Sciatic nerve (tissue), 2 donors: ENCODE results near the gene RGS12. TPM values are rescaled to one million over a fixed set of nuclear protein-coding genes. Genes with fewer than 3 reads are reported as not detected.

Experiments
- ATAC-seq: fragments of 200-7000 bp; cut with Tn5 transposase; one replicate; pipeline ENCODE4 v1.9.1; 2020; ENCODE audit warnings: mild to moderate bottlenecking, moderate library complexity
- DNase-seq: peaks from one replicate; pipeline ENCODE4 v3.0.0-alpha.2; 2020; ENCODE audit warnings: low spot score
- intact Hi-C: fragments of 100-400 bp; cut with DNase I; formaldehyde crosslinking; loops from one replicate; pipeline ENCODE4 v1.14.2; 2022
- total RNA-seq: library from RNA; stranded (reverse); fragmentation: NEBNext Ultra II Directional; extraction: Animal tissue kit (Norgen Biotek cat#: 25700); gene quantifications from one replicate; pipeline ENCODE4 v1.2.1, GENCODE V29; 2021
- donor health status: DM: no; HTN: no; CAD: no.
- donor health status: DM: no; HTN: no; CAD: no.

The RGS12 gene
- total RNA-seq, 1 donor from 2014 or later: 40.7 TPM

DNA sequence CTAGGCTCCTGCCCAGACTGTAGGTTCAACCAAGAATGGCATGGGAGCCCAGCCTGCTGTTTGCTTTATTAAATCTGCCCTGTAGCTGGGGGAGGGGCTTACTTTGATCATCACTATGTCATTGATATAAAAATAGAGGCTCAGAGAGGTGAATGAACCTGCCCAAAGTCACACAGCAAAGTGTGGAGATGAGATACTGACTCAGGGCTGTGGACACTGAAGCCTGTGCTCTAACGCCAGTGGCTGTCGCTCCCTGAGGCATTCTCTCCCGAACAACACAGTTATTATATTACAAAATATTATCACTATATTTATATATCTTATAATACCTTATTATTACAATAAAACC lies 40.4 kb upstream of the RGS12 start:
- ATAC-seq (no peak), DNase-seq (no peak)
- intact Hi-C loops: no loop called here

DNA sequence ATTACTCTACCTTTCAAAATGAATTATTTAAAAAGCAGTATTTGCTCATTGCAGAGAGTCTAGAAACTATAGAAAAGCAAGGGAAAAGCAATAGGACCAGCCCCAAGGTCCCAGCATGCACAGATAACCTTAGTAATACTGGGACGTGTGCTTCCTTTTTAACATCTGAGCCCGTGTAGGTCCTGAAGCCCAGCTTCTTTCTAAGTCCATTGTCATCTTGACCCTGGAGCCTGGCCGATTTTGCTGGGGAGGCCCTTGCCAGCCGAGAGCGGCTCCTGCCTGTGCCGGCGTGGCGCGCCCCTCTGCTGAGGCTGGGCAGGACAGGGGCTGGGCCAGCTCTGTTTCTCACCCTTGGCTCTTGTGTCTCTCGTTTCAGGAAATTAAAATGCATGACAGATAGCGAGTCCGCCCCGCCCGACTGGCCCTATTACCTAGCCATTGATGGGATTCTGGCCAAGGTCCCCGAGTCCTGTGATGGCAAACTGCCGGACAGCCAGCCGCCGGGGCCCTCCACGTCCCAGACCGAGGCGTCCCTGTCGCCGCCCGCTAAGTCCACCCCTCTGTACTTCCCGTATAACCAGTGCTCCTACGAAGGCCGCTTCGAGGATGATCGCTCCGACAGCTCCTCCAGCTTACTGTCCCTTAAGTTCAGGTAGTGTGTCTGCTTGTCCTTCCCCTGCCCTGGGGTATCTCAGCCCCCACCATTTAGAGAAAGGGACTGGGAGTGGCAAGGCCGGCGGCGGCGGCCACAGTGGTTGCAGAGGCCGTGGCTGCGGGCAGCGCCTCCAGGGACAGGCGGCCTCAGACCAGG lies 39.8 kb upstream of the RGS12 start:
- intact Hi-C loops: no loop called here
- ATAC-seq (no peak), DNase-seq (peak; percentile 55)

DNA sequence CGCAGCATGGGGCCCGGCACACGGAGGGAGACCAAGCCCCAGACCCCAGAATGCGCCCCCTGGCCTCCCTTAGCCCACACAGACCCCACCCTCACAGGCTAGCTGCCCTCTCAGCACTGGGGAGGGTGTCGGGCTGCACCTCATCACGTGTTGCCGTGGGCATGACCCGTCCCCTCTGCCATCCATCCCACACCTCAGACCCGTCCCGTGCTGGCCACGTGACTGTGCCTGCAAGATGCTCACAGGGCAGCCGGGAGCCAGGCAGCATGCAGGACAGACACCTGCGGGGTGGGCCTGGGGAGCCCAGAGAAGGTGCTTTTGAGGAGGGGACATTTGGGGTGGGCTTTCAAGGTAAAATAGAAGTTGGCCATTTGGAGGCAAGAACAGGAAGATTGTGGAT lies 39.0 kb upstream of the RGS12 start:
- ATAC-seq (no peak), DNase-seq (peak; percentile 53)
- intact Hi-C loops: no loop called here

DNA sequence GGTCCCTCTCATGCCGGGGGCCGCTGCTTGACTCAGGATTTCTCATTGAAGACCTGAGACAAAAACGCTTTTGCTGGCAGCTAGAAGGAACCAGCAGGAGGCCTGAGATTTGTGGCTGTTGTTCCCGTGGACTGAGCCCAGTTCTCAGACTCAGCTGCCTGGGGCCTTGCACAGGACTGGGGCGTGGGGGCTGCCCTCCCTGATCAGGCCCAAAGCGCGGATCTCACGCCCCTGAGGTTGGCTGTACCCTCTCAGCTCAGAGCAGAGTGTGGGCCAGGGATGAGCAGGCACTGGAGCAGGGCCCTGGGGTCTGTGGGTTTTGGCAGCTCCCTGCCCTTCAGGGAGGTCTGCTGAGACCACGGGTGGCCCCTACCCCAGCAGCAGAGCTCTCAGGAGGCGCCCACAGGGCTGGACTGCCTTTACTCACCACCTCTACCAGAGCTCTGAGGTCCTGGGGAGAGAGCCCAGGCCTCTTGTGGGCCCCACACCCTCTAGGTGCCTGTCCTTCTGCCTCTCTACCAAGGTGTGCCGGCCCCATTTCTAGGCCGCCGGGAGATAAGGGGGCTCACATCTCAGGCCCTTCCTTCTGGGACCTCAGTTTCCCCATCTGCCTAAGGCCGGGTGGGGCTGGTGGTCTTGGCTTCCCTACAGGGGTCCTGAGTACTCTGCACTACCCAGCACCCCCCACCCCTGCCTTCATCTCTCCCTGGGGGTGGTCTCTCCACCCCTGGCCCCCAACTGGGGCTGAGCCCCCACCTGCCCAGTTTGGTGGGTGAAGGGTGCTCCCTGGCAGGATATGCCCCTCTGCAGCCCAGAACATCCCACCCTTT lies 38.3 kb upstream of the RGS12 start:
- intact Hi-C loops: no loop called here
- DNase-seq: peak; percentile 47
- ATAC-seq: no peak

DNA sequence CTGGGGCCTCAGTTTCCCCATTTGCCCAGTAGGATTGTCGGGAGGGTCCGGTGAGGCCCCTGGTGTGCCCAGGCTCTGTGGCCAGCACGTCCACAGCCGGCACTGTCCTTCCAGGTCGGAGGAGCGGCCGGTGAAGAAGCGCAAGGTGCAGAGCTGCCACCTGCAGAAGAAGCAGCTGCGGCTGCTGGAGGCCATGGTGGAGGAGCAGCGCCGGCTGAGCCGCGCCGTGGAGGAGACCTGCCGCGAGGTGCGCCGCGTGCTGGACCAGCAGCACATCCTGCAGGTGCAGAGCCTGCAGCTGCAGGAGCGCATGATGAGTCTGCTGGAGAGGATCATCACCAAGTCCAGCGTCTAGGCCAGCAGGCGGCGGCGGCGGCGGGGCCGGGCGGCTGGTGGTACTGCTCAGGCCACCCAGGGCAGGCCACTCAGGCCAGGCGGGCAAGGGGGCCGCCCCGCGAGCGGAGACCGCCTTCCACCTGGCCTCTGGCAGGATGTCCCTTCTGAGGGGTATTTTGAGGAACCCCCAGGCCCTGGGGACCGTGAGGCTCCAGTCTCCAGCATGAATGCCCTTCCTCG lies 37.1 kb upstream of the RGS12 start:
- intact Hi-C loops: no loop called here
- DNase-seq: peak; percentile 52
- ATAC-seq: no peak

DNA sequence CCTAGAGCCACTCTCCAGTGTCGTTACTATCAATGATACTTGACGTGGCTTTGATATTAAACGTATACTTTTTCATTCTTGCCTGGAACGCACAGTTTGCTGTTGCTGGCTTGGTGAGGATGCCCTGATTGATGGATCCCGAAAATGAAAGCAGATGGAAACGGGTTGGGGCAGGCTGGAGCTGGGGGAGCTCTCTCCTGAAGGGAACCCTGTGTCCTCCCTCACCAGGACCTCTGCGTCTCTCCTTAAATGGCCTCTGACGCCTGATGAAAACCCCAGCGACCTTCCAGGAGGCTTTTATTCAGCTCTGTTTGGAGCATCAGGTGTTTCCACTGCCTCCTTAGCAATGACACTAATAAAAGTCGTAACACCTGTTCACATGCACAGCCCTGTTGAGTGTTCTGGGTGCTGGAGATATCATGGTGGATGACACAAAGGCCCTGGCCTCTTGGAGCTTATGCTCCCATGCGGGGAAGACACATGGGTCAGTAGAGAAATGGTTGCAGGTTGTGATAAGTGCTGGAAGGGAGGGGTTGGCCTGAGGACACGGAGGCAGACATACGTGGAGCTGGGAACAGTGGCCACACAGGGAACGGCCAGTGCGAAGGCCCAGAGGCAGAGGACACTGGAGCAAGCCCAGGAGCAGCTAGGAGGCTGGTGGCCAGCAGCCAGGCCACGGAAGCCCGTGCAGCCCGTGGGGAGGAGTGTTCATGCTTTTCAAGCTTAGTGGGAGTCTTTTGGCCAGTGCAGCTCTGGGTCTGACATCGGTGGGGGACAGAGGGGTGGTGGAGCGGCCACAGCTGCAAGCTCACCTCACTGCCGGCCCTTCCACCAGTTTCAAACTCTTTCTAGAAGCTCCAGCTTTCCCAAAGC lies 36.4 kb upstream of the RGS12 start:
- DNase-seq: peak; percentile 33
- no peak for ATAC-seq
- intact Hi-C loops: no loop called here

DNA sequence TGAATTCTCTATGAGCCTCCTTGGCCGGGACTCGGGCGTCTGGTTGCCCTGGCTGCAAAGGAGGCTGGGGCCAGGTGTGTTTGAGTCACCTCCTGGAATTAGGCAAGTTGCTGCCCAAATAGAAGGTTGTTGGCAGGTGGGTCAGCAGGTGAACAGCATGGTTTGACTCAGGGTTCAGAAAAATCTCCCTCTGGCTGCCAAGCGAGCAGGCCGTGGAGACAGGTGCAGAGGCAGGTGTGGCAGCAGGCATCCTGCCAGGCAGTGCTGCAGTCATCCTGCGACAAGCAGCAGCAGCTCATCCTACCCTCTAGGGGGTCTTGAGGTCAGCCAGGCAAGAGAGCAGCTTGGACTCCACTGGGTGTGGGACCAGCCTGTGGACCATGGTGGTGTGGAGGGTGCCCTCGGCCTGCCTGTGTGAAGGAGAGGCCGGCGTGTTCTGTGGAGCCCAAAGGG lies 35.7 kb upstream of the RGS12 start:
- DNase-seq: peak; percentile 47
- intact Hi-C loops: no loop called here
- ATAC-seq: no peak

DNA sequence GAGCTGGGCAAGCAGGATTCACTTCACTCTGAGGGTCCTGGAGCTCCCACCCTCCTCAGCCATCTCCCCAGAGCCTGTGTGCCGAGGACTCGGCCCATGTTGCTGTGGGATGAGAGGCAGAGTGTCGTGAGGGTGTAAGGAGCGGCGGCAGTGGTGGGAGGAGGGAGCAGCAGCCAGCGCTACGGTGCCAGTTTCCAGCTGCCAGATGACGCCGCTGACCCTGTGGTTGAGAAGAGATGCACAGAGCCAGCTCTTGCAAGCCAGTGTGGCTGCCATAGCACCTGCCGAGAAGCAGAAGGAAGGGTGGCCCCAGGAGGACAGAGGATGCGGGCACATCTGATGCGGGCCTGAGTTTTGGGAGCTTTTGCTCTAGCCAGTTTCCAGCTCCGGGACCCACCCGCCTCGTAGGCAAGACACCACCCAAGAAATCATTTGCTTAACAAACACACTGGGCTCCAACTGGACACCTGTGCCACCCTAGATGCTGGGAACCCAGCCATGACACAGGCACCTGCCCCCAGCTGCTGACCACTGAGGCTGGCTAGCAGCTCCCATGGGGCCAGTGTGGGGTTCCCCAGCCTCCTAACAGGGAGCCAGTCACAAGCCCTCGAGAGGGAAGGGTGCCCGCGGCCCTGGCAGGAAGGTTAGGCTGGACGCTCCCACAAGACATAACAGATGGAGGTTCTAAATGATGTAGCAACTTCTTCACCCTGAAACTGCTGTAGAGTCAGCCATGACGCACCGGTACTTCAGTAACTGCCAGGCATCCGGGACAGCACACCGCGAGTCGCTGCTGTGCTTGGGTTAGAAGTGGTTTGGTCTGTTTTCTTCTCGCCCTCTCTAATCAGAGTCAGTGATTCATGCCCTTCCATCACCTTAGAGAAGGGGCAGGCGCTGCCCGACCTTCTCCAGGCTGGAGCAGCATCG lies 35.0 kb upstream of the RGS12 start:
- no peak for DNase-seq
- no peak for ATAC-seq
- intact Hi-C loops: no loop called here

DNA sequence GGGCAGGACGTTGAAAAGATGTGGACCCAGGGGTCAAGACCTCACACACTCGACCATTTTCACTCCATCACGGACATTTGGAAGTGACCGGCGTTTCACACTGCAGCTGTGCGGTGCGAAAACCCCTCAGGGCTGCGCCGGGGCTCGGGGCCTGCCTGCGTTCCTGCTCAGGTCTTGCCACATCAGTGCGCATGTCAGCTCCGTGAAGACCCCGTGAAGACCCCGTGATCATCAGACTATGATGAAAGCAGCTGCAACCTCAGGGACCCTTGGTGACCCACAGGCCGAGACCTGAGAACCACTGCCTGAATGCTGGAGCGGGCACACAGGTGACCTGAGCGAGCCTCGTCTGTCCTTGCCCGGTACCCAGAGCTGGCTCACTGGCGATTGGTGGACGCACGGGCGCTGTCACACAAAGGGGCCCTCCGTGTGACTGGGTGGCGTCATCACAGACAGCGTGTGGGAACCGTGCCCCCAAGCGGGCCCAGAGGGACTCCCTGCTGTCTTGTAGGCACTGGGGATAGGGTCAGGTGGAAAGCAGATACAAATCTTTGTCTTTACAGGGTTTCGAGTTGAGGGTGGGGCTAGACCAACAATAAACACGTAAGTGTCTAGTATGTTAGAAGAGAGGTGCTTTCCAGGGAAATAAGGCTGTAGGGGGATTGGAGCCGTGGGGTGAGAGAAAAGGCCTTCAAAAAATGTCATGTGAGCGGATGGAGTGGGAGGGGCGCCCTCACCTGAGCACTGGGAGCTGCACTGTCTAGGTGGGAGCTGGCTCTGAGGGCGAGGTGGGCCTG lies 31.2 kb upstream of the RGS12 start:
- peak; percentile 48 for DNase-seq
- ATAC-seq: no peak
- intact Hi-C loops: no loop called here

DNA sequence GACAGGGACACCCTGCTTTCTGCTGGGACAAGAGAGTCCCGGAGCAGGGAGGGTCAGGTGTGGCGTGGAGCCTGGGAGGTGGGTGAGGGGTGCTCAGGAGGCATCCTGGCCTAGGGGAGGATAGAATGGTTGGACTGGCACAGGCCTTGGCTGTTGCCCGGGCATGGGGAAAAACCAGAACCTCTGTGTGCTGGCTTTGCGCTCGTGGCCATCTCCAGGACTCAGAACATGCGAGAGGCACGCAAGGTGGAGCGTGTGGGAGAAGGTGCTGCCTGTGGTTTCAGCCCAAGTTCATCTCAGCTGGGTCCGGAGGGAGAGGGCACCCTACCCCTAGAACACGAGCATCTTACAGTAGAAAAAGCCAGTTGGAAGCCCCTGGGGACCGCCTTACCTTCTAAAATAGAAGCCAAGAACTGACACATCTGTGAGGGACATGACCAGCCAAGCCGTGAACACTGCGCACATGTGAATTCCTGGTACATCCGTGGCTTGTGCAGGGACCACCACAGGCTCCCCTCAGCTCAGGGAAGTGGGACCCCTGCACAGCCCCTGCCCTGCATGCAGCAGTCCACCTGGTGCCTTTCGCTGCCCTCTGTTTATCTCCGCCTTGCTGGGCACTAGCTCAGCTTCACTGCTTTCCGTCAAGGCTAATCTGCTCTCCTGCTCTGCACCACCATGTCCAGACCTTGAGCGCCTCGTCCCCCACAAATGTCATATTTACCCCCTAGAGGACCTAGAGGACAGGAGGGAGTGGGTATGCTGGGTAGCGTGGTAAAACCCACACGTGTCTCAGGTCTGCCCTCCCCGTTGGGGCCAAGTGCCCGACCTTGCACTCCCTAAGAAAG lies 30.4 kb upstream of the RGS12 start:
- DNase-seq: peak; percentile 49
- intact Hi-C loops: no loop called here
- no peak for ATAC-seq

DNA sequence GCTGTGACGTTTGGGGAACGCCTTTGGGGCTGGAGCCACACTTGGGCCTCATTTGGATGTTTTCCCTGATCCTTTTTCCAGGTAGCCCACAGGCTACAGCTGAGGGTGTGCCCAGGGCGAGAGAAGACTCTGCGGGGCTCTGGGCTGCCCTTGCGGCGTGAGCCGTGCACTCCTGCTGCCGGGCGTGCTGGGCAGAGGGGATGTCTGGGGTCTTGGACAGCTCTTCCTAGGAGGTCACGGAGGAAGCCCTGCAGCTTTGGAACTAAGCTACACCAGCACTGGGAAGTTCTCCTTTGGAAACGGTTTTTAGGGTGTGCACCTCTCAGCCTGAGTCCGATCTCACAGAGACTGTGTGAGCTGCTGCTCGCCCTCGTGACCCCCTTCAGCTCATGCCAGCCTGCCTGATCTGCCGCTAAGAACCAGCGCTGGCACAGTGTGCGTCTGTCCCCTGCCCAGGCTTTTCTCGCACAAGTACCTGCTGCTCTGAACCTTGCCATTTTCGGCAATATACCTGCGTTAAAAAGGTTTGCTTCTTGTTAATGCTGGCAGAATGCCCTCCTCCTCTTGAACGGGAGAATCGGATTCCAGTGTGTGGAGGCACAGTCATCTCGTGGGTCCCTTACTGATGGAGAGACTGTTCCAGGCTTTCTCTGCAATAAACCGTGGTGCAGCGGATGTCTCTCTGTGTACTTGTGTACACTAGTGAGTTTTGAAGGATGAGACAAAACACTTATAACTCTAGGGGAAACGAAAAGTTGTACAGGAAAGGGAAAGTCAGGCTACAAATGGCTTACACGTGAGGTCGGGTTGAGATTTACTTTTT lies 29.6 kb upstream of the RGS12 start:
- DNase-seq (no peak), ATAC-seq (no peak)
- intact Hi-C loops: no loop called here

DNA sequence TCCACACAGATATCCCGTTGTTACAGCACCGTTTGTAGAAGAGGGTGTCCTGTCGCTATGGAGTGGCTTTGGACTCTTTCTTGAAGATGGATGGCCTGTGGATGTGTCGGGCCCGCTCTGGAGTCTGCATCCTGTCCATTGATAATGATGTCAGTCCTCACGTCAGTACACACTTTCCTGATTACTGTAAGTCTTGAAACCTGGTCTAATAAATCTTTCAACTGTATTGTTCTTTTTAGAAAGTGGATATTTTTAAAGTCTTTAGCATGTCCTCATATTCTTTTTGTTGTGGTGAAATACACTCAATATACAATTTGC lies 29.0 kb upstream of the RGS12 start:
- ATAC-seq: no peak

DNA sequence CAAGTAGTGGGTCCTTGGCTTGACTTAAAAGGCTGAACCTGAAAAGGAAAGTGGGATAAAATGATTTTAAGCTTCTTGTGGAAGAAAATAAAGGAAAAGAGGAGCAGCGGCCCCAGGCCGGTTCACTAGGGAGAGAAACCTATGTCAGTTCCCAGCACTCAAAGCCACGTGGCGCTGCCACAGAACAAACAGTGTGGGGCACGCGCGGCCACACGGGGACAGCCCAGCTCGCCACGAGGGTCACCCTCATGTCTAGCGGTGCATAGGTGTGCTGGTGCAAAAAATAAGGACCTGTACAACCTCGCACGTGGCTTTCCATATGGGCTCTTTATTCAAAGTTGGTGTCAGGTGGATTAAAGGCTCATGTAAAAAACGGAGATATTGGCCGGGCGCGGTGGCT lies 26.7 kb upstream of the RGS12 start:
- ATAC-seq: no peak
- intact Hi-C loops: no loop called here
- DNase-seq: no peak

More for the DNA sequence above, 29.0 kb upstream of the RGS12 start:
- intact Hi-C loops: no loop called here
- DNase-seq: no peak

DNA sequence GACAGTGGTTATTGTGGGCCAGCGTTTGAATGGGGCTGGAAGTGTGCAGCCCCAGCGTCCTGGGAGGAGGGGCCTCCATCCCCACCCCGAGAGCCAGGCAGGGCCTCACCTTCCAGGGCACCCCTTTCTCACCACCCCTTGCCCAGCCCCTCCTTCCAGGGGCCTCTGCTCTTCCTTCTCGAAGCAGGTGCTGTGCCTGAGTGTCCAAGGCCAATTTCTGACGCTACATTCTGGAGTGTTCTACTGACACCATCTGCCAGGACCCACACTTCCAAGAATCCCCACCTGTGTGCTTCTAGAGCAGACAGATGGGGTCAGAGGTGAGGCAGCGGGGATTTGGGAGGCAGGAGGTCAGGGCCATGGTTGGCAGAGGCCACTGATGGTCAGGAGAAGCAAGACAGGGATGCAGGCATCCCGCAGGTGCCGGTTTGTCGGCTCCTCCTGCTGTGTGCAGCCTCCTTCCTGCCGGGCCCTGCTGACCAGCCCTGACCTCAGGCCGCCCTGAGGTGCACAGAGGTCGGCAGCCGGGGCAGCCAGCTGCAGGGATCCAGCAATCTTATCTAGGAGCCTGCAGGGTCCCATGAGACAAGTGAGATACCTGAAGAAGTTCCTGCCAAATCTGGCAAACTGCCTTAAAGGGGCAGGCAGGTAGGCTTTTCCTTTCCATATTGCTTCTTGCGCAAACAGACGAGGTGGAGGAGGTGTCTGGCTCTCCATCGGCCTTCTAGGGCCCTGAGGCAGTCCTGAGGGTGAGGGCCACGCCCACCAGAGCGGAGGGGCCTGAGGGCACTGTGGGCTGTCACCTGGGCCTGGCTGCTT lies 25.0 kb upstream of the RGS12 start:
- ATAC-seq (no peak), DNase-seq (no peak)
- intact Hi-C loops: no loop called here
